ENCODE data around the gene ZBTB17. TPM values are rescaled to one million over a fixed set of nuclear protein-coding genes. Genes with fewer than 3 reads are reported as not detected.

The ZBTB17 gene
- total and polyA plus RNA-seq, 2 of the 4 experiments (the other 2 are of a cell fraction): 26.3 to 58.2 TPM

DNA sequence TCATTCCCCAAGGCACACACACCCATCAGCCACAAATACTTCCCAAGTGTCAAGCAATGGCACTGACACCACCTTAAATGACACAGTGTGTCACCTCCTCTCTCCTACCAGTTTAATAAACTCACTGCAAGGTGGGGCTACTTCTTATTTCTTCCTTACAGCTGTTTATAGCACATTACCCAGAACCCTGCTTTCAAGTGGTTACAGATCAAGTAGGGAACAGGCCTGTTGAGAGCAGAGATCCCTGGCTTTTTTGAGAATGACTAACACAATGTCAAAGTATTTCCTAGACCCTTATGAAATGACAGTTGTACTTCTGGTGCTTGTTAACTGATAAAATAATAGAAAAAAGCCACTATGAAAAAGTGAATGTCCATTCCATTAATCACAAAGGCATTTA, 19.8 kb downstream of the ZBTB17 start:
- H3K27ac ChIP-seq (ENCODE audit: insufficient read depth, low read length): peak overlapping the region; percentile 9; the same call in 1 of the 2 replicates
- no peaks in the 10 kb centered on the region for H3K9me3 ChIP-seq (ENCODE audit: control insufficient read depth, insufficient read depth, low read length)
- in situ Hi-C loops (cut with MboI; ENCODE audit: low sequenced_read_pairs): no loop called here
- CTCF ChIA-PET: no interaction called here
- no peak overlapping the region for H3K18ac ChIP-seq (ENCODE audit: low read depth, low read length)
- no peak for TF ChIP-seq CHD1 (IDR thresholded peaks at IDR 0.05; ENCODE audit: low read depth, low read length)
- TF ChIP-seq NFE2L2 (IDR thresholded peaks at IDR 0.05; ENCODE audit: low read depth, low read length): no peak
- TF ChIP-seq BHLHE40 (IDR thresholded peaks at IDR 0.05; ENCODE audit: low read depth, low read length): no peak
- no peak for TF ChIP-seq MAZ (IDR thresholded peaks at IDR 0.05; ENCODE audit: borderline replicate concordance, low read depth, low read length)
- TF ChIP-seq, protein P1, sequence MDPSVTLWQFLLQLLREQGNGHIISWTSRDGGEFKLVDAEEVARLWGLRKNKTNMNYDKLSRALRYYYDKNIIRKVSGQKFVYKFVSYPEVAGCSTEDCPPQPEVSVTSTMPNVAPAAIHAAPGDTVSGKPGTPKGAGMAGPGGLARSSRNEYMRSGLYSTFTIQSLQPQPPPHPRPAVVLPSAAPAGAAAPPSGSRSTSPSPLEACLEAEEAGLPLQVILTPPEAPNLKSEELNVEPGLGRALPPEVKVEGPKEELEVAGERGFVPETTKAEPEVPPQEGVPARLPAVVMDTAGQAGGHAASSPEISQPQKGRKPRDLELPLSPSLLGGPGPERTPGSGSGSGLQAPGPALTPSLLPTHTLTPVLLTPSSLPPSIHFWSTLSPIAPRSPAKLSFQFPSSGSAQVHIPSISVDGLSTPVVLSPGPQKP (IDR thresholded peaks at IDR 0.05; ENCODE audit: borderline replicate concordance, low read depth, low read length): no peak
- TF ChIP-seq, protein P2, sequence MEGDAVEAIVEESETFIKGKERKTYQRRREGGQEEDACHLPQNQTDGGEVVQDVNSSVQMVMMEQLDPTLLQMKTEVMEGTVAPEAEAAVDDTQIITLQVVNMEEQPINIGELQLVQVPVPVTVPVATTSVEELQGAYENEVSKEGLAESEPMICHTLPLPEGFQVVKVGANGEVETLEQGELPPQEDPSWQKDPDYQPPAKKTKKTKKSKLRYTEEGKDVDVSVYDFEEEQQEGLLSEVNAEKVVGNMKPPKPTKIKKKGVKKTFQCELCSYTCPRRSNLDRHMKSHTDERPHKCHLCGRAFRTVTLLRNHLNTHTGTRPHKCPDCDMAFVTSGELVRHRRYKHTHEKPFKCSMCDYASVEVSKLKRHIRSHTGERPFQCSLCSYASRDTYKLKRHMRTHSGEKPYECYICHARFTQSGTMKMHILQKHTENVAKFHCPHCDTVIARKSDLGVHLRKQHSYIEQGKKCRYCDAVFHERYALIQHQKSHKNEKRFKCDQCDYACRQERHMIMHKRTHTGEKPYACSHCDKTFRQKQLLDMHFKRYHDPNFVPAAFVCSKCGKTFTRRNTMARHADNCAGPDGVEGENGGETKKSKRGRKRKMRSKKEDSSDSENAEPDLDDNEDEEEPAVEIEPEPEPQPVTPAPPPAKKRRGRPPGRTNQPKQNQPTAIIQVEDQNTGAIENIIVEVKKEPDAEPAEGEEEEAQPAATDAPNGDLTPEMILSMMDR (conservative IDR thresholded peaks at IDR 0.05; ENCODE audit: low read depth, low read length): no peak
- no peak for TF ChIP-seq RAD21 (IDR thresholded peaks at IDR 0.05; ENCODE audit: low read length)
- no peak for TF ChIP-seq POLR2A (IDR thresholded peaks at IDR 0.05; ENCODE audit: low read depth, low read length)
- no peak for TF ChIP-seq SMC3 (IDR thresholded peaks at IDR 0.05; ENCODE audit: low read depth, low read length)
- no peak for TF ChIP-seq CEBPB (IDR thresholded peaks at IDR 0.05; ENCODE audit: low read depth, low read length)
- no peak for TF ChIP-seq FOS (IDR thresholded peaks at IDR 0.05; ENCODE audit: low read depth, low read length)
- no peak for TF ChIP-seq MAFK (IDR thresholded peaks at IDR 0.05; ENCODE audit: low read depth, low read length)
- no peak for TF ChIP-seq RFX5 (IDR thresholded peaks at IDR 0.05; ENCODE audit: low read depth, low read length)
- TF ChIP-seq USF2 (IDR thresholded peaks at IDR 0.05; ENCODE audit: low read depth, low read length): no peak
- no peak for TF ChIP-seq MXI1 (IDR thresholded peaks at IDR 0.05; ENCODE audit: borderline replicate concordance, low read depth, low read length)
- no peak for TF ChIP-seq RCOR1 (IDR thresholded peaks at IDR 0.05; ENCODE audit: insufficient replicate concordance, low read length)
- H3K56ac ChIP-seq (ENCODE audit: extremely low read depth, insufficient read depth, low read length): no peak overlapping the region
- peak; percentile 7; the same call in 1 of the 2 replicates for ATAC-seq (ENCODE audit: low read depth)
- POLR2A ChIA-PET (ENCODE audit: unreplicated experiment): no interaction called here
- no TSS peak for BruUV-seq (replicated peaks)
- peak overlapping the region; percentile 25 for H2BK5ac ChIP-seq (ENCODE audit: low read depth, low read length, poor library complexity, severe bottlenecking)
- peak overlapping the region; percentile 44; the same call in 1 of the 2 replicates for H3K4ac ChIP-seq (ENCODE audit: low read depth, low read length)
- DNase-seq: peak; percentile 46
- peaks cover 5% of the 10 kb centered on the region; the same call in 1 of the 2 replicates for H3K36me3 ChIP-seq (ENCODE audit: control insufficient read depth, insufficient read depth, low read length)
- no peak overlapping the region; a peak in 1 of 4 replicates for H4K8ac ChIP-seq (ENCODE audit: low read depth in 2 of 2, low read length in 2 of 2)
- H4K20me1 ChIP-seq (ENCODE audit: insufficient read depth, low read length): peaks cover 14% of the 10 kb centered on the region; the same call in 1 of the 2 replicates
- peak overlapping the region; percentile 52 for H2AK5ac ChIP-seq (ENCODE audit: low read depth, low read length)
- H3K4me2 ChIP-seq (ENCODE audit: low read depth, low read length): no peak overlapping the region
- H4K5ac ChIP-seq (ENCODE audit: low read depth, low read length): no peak overlapping the region
- intact Hi-C loops (cut with micrococcal nuclease): no loop called here
- H2BK15ac ChIP-seq (ENCODE audit: low read depth, low read length): peak overlapping the region; percentile 2; the same call in 1 of the 3 replicates
- H2AFZ ChIP-seq (replicated peaks; ENCODE audit: low read length, poor library complexity): no peak overlapping the region
- no peak overlapping the region for H2AK9ac ChIP-seq (replicated peaks; ENCODE audit: low read depth, low read length, poor library complexity)
- no peak overlapping the region; the same call in 1 of the 2 replicates for H2BK20ac ChIP-seq (ENCODE audit: low read depth, low read length)
- peaks cover 51 to 84% of the 10 kb centered on the region in 2 experiments for H3K79me1 ChIP-seq (ENCODE audit: low read depth in 1 of 2, low read length in 2 of 2)
- no peak overlapping the region for H3K9ac ChIP-seq (ENCODE audit: low read depth, low read length)
- peak overlapping the region; percentile 16; the same call in 1 of the 2 replicates for H4K91ac ChIP-seq (ENCODE audit: insufficient read depth, low read depth, low read length)
- dilution Hi-C loops (cut with HindIII; ENCODE audit: low sequenced_read_pairs, unreplicated experiment): no loop called here
- H3K14ac ChIP-seq (replicated peaks; ENCODE audit: low read depth, low read length): no peak overlapping the region; the same call in 1 of the 2 replicates
- H3K23ac ChIP-seq (ENCODE audit: low read depth, low read length): 0 out of 2 replicates have a peak overlapping the region, but pooled peaks have one; percentile 2
- H2BK120ac ChIP-seq (ENCODE audit: low read depth, low read length): peak overlapping the region; percentile 3; the same call in 1 of the 2 replicates
- no peaks in the 10 kb centered on the region for H3K27me3 ChIP-seq (ENCODE audit: control insufficient read depth, insufficient read depth, low read length)
- peaks cover 40% of the 10 kb centered on the region for H3K9me1 ChIP-seq (ENCODE audit: insufficient read depth, low read length)
- peaks cover 38% of the 10 kb centered on the region for H3K4me1 ChIP-seq (ENCODE audit: control insufficient read depth, insufficient read depth, low read length)
- H3K4me3 ChIP-seq (ENCODE audit: insufficient read depth, low read depth, low read length): no peak overlapping the region
